A549 (cell line): ENCODE results near the gene CTBP2. TPM values are rescaled to one million over a fixed set of nuclear protein-coding genes. Genes with fewer than 3 reads are reported as not detected.

Experiments used
- ATAC-seq, 2 experiments: fragments of 200-7000 bp in 1 of 2; fragments of >200 bp in 1 of 2; cut with Nextera tagmentation in 1 of 2; cut with Tn5 transposase in 1 of 2; 3 replicates each; pipeline versions ENCODE4 v1.8.0 to v1.9.1; 2018 to 2020; ENCODE audit warnings: mild to moderate bottlenecking in 1 of 2, moderate library complexity in 1 of 2
- CTCF ChIA-PET: fragments of 300-600 bp; sonication (Branson Sonifier 250); formaldehyde crosslinking; extraction: SDS; loops from one replicate; lab custom pipeline; 2021; ENCODE audit warnings: antibody characterized with exemption, inconsistent platforms; lab: Yijun Ruan, JAX
- POLR2A ChIA-PET: fragments of 350-600 bp; formaldehyde crosslinking; extraction: SDS; loops from one replicate; lab custom pipeline; 2021; ENCODE audit warnings: antibody characterized with exemption, inconsistent platforms; lab: Yijun Ruan, JAX
- DNase-seq, 2 experiments: peaks; one replicate each; pipeline versions ENCODE4 v3.0.0 to v3.0.0-alpha.2; 2011 to 2016; ENCODE audit warnings: low read depth in 1 of 2, low spot score in 1 of 2
- FAIRE-seq: peaks from 2 replicates; lab custom pipeline; 2011; peaks lifted over from hg19 to GRCh38; lab: Jason Lieb, UNC
- H3K27ac ChIP-seq, 2 experiments: fragments of >200 bp; sonication (Bioruptor Twin); formaldehyde crosslinking; 3 replicates each; pipeline ENCODE4 v1.5.1; 2016 to 2017
- H3K4me1 ChIP-seq: fragments of >200 bp; sonication (Bioruptor Twin); formaldehyde crosslinking; 3 replicates; pipeline ENCODE4 v1.6.1; 2016
- H3K4me2 ChIP-seq: fragments of >200 bp; sonication (Bioruptor Twin); formaldehyde crosslinking; 3 replicates; pipeline ENCODE4 v1.6.1; 2016
- H3K4me3 ChIP-seq: fragments of >200 bp; sonication (Bioruptor Twin); formaldehyde crosslinking; 3 replicates; pipeline ENCODE4 v1.5.1; 2016
- H3K9me3 ChIP-seq: fragments of >200 bp; sonication (Bioruptor Twin); formaldehyde crosslinking; 3 replicates; pipeline ENCODE4 v1.6.1; 2016
- CBX8 ChIP-seq: fragments of 200-600 bp; sonication (generic); IDR thresholded peaks from 2 replicates; pipeline ENCODE4 v1.6.1; 2016
- EHF ChIP-seq: fragments of 250-450 bp; sonication (Bioruptor Pico); IDR thresholded peaks from 2 replicates; pipeline ENCODE4 v1.5.0; 2020; ENCODE audit warnings: mild to moderate bottlenecking
- EP300 ChIP-seq, 2 experiments: fragments of >200 bp; sonication (Bioruptor Twin); formaldehyde crosslinking; IDR thresholded peaks; 2 replicates in 1 of 2; 3 replicates in 1 of 2; pipeline ENCODE4 v1.6.1; 2016 to 2017
- FOSL2 ChIP-seq, 2 experiments: fragments of 450-650 bp in 1 of 2; fragments of >200 bp in 1 of 2; sonication (Bioruptor Twin) in 1 of 2; formaldehyde crosslinking; IDR thresholded peaks; 2 replicates each; pipeline versions ENCODE4 v1.5.0 to v1.6.1; 2016 to 2020; ENCODE audit warnings: mild to moderate bottlenecking in 1 of 2, moderate library complexity in 1 of 2
- FOXS1 ChIP-seq: fragments of 250-450 bp; sonication (Bioruptor Pico); IDR thresholded peaks from 2 replicates; pipeline ENCODE4 v1.5.0; 2020; ENCODE audit warnings: mild to moderate bottlenecking, moderate library complexity
- GATA3 ChIP-seq: IDR thresholded peaks from 2 replicates; pipeline ENCODE4 v1.6.1; 2012; ENCODE audit warnings: borderline replicate concordance
- HEYL ChIP-seq: fragments of 250-450 bp; sonication (Bioruptor Pico); IDR thresholded peaks from 2 replicates; pipeline ENCODE4 v1.8.0; 2021; ENCODE audit warnings: mild to moderate bottlenecking, moderate library complexity
- MAZ ChIP-seq: fragments of 150-350 bp; IDR thresholded peaks from 2 replicates; pipeline ENCODE4 v1.6.1; 2014; ENCODE audit warnings: antibody characterized with exemption, low read depth, low read length, borderline replicate concordance
- NR3C1 ChIP-seq: fragments of >200 bp; sonication (Bioruptor Twin); formaldehyde crosslinking; IDR thresholded peaks from 3 replicates; pipeline ENCODE4 v1.6.1; 2017
- PHF8 ChIP-seq: fragments of 200-600 bp; sonication (generic); IDR thresholded peaks from 2 replicates; pipeline ENCODE4 v1.6.1; 2016; ENCODE audit warnings: low read depth, mild to moderate bottlenecking, antibody characterized with exemption, moderate library complexity, borderline replicate concordance
- RARB ChIP-seq: fragments of 250-450 bp; sonication (Bioruptor Pico); IDR thresholded peaks from 2 replicates; pipeline ENCODE4 v1.8.0; 2021; ENCODE audit warnings: mild to moderate bottlenecking, moderate library complexity
- RNF2 ChIP-seq: fragments of 200-600 bp; sonication (generic); IDR thresholded peaks from 2 replicates; pipeline ENCODE4 v1.6.1; 2016; ENCODE audit warnings: low read depth, mild to moderate bottlenecking, antibody characterized with exemption, moderate library complexity, borderline replicate concordance
- SMC3 ChIP-seq: fragments of >200 bp; sonication (Bioruptor Twin); formaldehyde crosslinking; IDR thresholded peaks from 3 replicates; pipeline ENCODE4 v1.6.1; 2018; ENCODE audit warnings: inconsistent platforms
- TFCP2L1 ChIP-seq: fragments of 250-450 bp; sonication (Bioruptor Pico); IDR thresholded peaks from 2 replicates; pipeline ENCODE4 v1.5.0; 2021; ENCODE audit warnings: mild to moderate bottlenecking
- ZC3H11A ChIP-seq: fragments of 450-650 bp; IDR thresholded peaks from 2 replicates; pipeline ENCODE4 v1.6.1; 2014; ENCODE audit warnings: antibody characterized with exemption, mild to moderate bottlenecking
- ZFP36 ChIP-seq: fragments of 450-650 bp; IDR thresholded peaks from 2 replicates; pipeline ENCODE4 v1.6.1; 2014; ENCODE audit warnings: borderline replicate concordance; ENCODE audit not compliant: partially characterized antibody
- ZNF302 ChIP-seq: fragments of 250-450 bp; sonication (Bioruptor Pico); IDR thresholded peaks from 2 replicates; pipeline ENCODE4 v1.9.0; 2021; ENCODE audit warnings: inconsistent platforms, mild to moderate bottlenecking, moderate library complexity
- ZSCAN20 ChIP-seq: fragments of 250-450 bp; sonication (Bioruptor Pico); IDR thresholded peaks from 2 replicates; pipeline ENCODE4 v1.8.0; 2022; ENCODE audit warnings: mild to moderate bottlenecking, moderate library complexity
- WGBS: methylation state at CpG from one replicate; pipeline ENCODE4 v1.1.6; 2017; ENCODE audit errors: missing lambda C conversion rate; 5-methylcytosine and 5-hydroxymethylcytosine counted together
- polyA plus RNA-seq, 4 experiments: library from polyadenylated mRNA; depleted of rRNA in 3 of 4; stranded (reverse); fragments of >200 nt; fragmentation: RNase III in 1 of 4; extraction: RNeasy Plus Mini Kit Qiagen cat#74134 plus additional on column Dnase treatment in 1 of 4; gene quantifications; 2 replicates in 3 of 4; 3 replicates in 1 of 4; pipeline ENCODE4 v1.2.3, GENCODE V29; 2011 to 2017
- TF ChIP-seq, protein P1 (sequence below): IDR thresholded peaks from 2 replicates; pipeline ENCODE4 v1.6.1; 2012
- TF ChIP-seq, protein P2 (sequence below): IDR thresholded peaks from 2 replicates; pipeline ENCODE4 v1.6.1; 2012
- TF ChIP-seq, protein P3 (sequence below): fragments of 250-450 bp; sonication (Bioruptor Pico); IDR thresholded peaks from 2 replicates; pipeline ENCODE4 v1.5.0; 2021; ENCODE audit warnings: mild to moderate bottlenecking, moderate library complexity, borderline replicate concordance
- TF ChIP-seq, protein P4 (sequence below): fragments of 250-450 bp; sonication (Bioruptor Pico); IDR thresholded peaks from 2 replicates; pipeline ENCODE4 v1.5.0; 2020; ENCODE audit warnings: low read depth, mild to moderate bottlenecking, moderate library complexity
- TF ChIP-seq, protein P5 (sequence below): fragments of >200 bp; sonication (Bioruptor Twin); formaldehyde crosslinking; IDR thresholded peaks from 3 replicates; pipeline ENCODE4 v1.5.1; 2016
- TF ChIP-seq, protein P6 (sequence below): fragments of >200 bp; sonication (Bioruptor Twin); formaldehyde crosslinking; IDR thresholded peaks from 3 replicates; pipeline ENCODE4 v1.6.1; 2016

CTBP2 gene
- polyA plus RNA-seq, 2 of the 4 experiments (the other 2 are of a cell fraction): 74.9 to 78.9 TPM

DNA sequence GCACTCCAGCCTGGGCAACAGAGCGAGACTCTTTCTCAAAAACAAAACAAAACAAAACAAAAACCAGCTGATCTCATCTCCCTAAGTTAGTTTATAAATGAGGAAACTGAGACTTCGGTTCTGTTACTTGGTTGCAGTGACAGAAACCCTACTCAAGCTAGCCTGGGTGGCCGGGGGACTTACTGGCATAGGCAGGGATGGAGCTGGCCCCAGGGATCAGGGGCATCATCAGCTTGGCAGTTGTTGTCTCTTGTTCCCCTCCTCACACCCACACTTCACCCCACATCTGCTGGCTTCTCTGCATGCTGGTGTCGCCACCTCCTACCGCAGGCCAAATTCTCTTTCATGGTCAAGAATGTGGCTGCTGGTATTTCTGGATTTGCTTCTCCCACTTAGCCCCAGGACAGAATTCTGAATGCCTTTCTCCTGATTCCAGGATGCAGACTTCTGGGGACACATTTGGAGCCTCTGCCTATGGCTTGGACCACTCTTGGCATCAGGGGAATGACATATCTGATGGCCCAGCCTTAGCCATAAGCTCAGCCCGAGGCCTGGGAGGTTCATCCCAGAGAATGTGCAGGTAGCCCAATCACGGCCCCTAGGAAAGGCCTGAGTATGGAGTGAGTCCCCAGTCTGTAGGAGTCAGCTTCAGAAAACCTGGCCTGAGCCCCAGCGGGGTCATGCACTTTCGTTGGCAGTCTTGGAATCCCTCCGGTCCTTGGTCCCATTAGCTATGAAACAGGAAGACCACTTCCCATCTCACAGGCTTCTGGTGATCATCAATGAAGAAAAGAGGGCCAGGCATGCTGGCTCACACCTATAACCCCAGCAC is 41.6 kb upstream of the CTBP2 start:
- DNase-seq (no peak), ATAC-seq (no peak), FAIRE-seq (no peak)
- TF ChIP-seq, protein P1, sequence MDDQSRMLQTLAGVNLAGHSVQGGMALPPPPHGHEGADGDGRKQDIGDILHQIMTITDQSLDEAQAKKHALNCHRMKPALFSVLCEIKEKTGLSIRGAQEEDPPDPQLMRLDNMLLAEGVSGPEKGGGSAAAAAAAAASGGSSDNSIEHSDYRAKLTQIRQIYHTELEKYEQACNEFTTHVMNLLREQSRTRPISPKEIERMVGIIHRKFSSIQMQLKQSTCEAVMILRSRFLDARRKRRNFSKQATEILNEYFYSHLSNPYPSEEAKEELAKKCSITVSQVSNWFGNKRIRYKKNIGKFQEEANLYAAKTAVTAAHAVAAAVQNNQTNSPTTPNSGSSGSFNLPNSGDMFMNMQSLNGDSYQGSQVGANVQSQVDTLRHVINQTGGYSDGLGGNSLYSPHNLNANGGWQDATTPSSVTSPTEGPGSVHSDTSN: no peak
- no peak for TF ChIP-seq EP300 (IDR thresholded peaks at IDR 0.05)
- TF ChIP-seq, protein P2, sequence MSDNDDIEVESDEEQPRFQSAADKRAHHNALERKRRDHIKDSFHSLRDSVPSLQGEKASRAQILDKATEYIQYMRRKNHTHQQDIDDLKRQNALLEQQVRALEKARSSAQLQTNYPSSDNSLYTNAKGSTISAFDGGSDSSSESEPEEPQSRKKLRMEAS: no peak
- no peak for TF ChIP-seq RNF2
- no peak for TF ChIP-seq PHF8
- TF ChIP-seq ZSCAN20: no peak
- TF ChIP-seq HEYL (CRISPR knock-in tag): no peak
- no peak for TF ChIP-seq MAZ
- TF ChIP-seq TFCP2L1: no peak
- TF ChIP-seq, protein P3, sequence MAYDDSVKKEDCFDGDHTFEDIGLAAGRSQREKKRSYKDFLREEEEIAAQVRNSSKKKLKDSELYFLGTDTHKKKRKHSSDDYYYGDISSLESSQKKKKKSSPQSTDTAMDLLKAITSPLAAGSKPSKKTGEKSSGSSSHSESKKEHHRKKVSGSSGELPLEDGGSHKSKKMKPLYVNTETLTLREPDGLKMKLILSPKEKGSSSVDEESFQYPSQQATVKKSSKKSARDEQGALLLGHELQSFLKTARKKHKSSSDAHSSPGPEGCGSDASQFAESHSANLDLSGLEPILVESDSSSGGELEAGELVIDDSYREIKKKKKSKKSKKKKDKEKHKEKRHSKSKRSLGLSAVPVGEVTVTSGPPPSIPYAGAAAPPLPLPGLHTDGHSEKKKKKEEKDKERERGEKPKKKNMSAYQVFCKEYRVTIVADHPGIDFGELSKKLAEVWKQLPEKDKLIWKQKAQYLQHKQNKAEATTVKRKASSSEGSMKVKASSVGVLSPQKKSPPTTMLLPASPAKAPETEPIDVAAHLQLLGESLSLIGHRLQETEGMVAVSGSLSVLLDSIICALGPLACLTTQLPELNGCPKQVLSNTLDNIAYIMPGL (CRISPR knock-in tag): no peak
- H3K4me2 ChIP-seq: no peak overlapping the region
- peaks cover 12% of the 10 kb centered on the region; the same call in 2 of the 3 replicates for H3K4me1 ChIP-seq
- 85% methylated on average over 10 of the region's 10 CpGs for WGBS
- POLR2A ChIA-PET: interaction anchor here (0.8 kb wide), 1 partner anchor 29 kb away, joined by 3 read pairs; no protein-coding TSS in a partner anchor
- no peak overlapping the region for H3K4me3 ChIP-seq
- H3K27ac ChIP-seq: peak overlapping the region in 1 of 2 experiments; percentile 61; a peak in 2 of 6 replicates
- no peaks in the 10 kb centered on the region for H3K9me3 ChIP-seq
- CTCF ChIA-PET: interaction anchor here (0.6 to 1.9 kb wide), 7 partner anchors 8 to 154 kb away, joined by 3 to 6 read pairs (median 5); no protein-coding TSS in a partner anchor

DNA sequence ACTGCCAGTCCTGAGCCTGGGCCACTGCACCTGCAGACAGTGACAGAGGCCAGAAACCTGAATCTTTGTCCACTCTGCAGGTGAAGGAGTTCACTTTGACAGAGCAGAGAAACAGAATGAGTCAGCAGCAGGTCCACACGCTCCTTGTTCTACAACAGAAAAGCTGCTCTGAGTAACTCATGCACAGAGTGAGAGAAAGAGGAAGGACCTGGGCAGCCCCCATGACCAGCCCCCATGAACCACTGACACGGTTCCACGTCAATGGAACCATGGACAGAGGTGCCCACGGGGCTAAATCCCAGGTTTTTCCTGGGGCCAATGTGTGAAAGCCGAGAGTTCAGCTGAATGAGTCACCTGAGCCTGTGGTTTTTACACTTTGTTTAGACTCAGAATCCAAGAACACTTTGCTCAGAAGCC is 40.8 kb upstream of the CTBP2 start:
- Histone ChIP-seq H3K4me1 (peaks cover 12% of the 10 kb centered on the region; the same call in 2 of the 3 replicates), H3K9me3 (no peaks in the 10 kb centered on the region), H3K4me2 (peak overlapping the region; percentile 38), H3K4me3 (no peak overlapping the region), H3K27ac (peak overlapping the region in 1 of 2 experiments; percentile 61; a peak in 3 of 6 replicates)
- DNase-seq (peak; percentile 19 to 25), ATAC-seq (peak; percentile 68 to 71), FAIRE-seq (no peak)
- TF ChIP-seq, protein P4, sequence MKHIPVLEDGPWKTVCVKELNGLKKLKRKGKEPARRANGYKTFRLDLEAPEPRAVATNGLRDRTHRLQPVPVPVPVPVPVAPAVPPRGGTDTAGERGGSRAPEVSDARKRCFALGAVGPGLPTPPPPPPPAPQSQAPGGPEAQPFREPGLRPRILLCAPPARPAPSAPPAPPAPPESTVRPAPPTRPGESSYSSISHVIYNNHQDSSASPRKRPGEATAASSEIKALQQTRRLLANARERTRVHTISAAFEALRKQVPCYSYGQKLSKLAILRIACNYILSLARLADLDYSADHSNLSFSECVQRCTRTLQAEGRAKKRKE: no peak
- TF ChIP-seq RNF2: no peak
- TF ChIP-seq ZNF302 (CRISPR knock-in tag): no peak
- no peak for TF ChIP-seq GATA3
- TF ChIP-seq ZC3H11A: no peak
- no peak for TF ChIP-seq FOSL2 (IDR thresholded peaks at IDR 0.05)
- TF ChIP-seq FOSL2 (CRISPR knock-in tag; IDR thresholded peaks at IDR 0.05): 0 out of 2 replicates have a peak, but pooled peaks have one; percentile 14
- TF ChIP-seq ZSCAN20: no peak
- ChIA-PET POLR2A (interaction anchor here (0.8 kb wide), 1 partner anchor 30 kb away, joined by 3 read pairs; no protein-coding TSS in a partner anchor), CTCF (interaction anchor here (0.6 to 1.9 kb wide), 5 partner anchors 9 to 153 kb away, joined by 3 to 6 read pairs (median 5); no protein-coding TSS in a partner anchor)
- WGBS: 13% methylated on average over 4 of the region's 5 CpGs

DNA sequence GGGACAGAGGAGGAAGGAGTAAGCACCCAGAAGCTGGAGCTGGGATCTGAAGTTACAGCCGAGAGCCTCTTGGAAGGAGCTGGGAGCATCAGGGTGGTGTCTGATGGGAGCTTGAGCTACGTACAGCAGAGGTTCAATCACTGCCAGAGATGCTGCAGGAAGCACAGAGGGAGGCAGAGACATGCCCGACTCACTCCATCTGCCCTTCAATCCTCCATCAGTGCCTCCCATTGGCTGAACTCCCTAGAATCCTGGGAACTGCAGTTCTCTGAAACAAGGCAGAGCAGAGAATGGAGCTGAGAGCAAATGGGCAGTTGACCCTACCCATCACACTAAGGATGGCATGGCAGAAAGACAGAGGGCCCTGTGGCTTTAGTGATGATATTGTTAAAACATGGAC is 40.0 kb upstream of the CTBP2 start:
- FAIRE-seq (no peak), DNase-seq (no peak), ATAC-seq (peak in 1 of 2 experiments; percentile 44; a peak in 2 of 6 replicates)
- ChIA-PET POLR2A (no interaction called here), CTCF (interaction anchor here (0.9 to 1.4 kb wide), 2 partner anchors 17 to 152 kb away, joined by 3 to 5 read pairs; no protein-coding TSS in a partner anchor)
- H3K27ac ChIP-seq: no peak overlapping the region
- H3K4me1 ChIP-seq: peaks cover 12% of the 10 kb centered on the region; the same call in 2 of the 3 replicates
- H3K4me2 ChIP-seq: no peak overlapping the region
- no peak overlapping the region for H3K4me3 ChIP-seq
- WGBS: 61% methylated on average over 3 of the region's 3 CpGs
- no peaks in the 10 kb centered on the region for H3K9me3 ChIP-seq
- TF ChIP-seq ZNF302 (CRISPR knock-in tag) (no peak), PHF8 (no peak), MAZ (no peak), ZFP36 (no peak), EHF (CRISPR knock-in tag) (no peak), FOXS1 (no peak), CBX8 (no peak), NR3C1 (no peak), SMC3 (no peak), RARB (CRISPR knock-in tag) (no peak)
- TF ChIP-seq, protein P5, sequence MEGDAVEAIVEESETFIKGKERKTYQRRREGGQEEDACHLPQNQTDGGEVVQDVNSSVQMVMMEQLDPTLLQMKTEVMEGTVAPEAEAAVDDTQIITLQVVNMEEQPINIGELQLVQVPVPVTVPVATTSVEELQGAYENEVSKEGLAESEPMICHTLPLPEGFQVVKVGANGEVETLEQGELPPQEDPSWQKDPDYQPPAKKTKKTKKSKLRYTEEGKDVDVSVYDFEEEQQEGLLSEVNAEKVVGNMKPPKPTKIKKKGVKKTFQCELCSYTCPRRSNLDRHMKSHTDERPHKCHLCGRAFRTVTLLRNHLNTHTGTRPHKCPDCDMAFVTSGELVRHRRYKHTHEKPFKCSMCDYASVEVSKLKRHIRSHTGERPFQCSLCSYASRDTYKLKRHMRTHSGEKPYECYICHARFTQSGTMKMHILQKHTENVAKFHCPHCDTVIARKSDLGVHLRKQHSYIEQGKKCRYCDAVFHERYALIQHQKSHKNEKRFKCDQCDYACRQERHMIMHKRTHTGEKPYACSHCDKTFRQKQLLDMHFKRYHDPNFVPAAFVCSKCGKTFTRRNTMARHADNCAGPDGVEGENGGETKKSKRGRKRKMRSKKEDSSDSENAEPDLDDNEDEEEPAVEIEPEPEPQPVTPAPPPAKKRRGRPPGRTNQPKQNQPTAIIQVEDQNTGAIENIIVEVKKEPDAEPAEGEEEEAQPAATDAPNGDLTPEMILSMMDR: no peak
- TF ChIP-seq, protein P6, sequence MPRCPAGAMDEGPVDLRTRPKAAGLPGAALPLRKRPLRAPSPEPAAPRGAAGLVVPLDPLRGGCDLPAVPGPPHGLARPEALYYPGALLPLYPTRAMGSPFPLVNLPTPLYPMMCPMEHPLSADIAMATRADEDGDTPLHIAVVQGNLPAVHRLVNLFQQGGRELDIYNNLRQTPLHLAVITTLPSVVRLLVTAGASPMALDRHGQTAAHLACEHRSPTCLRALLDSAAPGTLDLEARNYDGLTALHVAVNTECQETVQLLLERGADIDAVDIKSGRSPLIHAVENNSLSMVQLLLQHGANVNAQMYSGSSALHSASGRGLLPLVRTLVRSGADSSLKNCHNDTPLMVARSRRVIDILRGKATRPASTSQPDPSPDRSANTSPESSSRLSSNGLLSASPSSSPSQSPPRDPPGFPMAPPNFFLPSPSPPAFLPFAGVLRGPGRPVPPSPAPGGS: no peak
